Neural crest cell (in vitro differentiated cells): ENCODE data around the gene RUNX2. TPM values are rescaled to one million over a fixed set of nuclear protein-coding genes. Genes with fewer than 3 reads are reported as not detected.
A peak's percentile ranks its signal among the peaks of the same experiment; 100 is the strongest.

Source experiments
- DNase-seq: peaks from one replicate; pipeline ENCODE4 v3.0.0; 2021; ENCODE audit warnings: low read depth, mixed read lengths, low spot score
- H3K27ac Mint-ChIP-seq: one replicate; pipeline ENCODE4 v1.8.0; 2021; ENCODE audit warnings: mild to moderate bottlenecking, mixed read lengths; ENCODE audit not compliant: unreplicated experiment
- H3K27me3 Mint-ChIP-seq: 2 replicates; pipeline ENCODE4 v1.8.0; 2021; ENCODE audit warnings: low read depth, mild to moderate bottlenecking, mixed read lengths
- H3K36me3 Mint-ChIP-seq: 2 replicates; pipeline ENCODE4 v1.8.0; 2021; ENCODE audit warnings: low read depth, mild to moderate bottlenecking, mixed read lengths
- H3K4me1 Mint-ChIP-seq: 2 replicates; pipeline ENCODE4 v1.8.0; 2021; ENCODE audit warnings: mixed read lengths
- H3K4me3 Mint-ChIP-seq: one replicate; pipeline ENCODE4 v1.8.0; 2021; ENCODE audit warnings: mild to moderate bottlenecking, mixed read lengths
- H3K9me3 Mint-ChIP-seq: 2 replicates; pipeline ENCODE4 v1.8.0; 2021; ENCODE audit warnings: mixed read lengths
- CTCF ChIP-seq: fragments of 200-600 bp; sonication (generic); conservative IDR thresholded peaks from 2 replicates; pipeline ENCODE4 v1.5.0; 2021; ENCODE audit warnings: antibody characterized with exemption, mild to moderate bottlenecking
- total RNA-seq: library from RNA; stranded (reverse); gene quantifications from 2 replicates; pipeline ENCODE4 v1.2.1, GENCODE V29; 2021

The RUNX2 gene
- total RNA-seq, 1 donor from 2014 or later, result 0.16 TPM

- Mint-ChIP-seq H3K4me3 (no peak overlapping the region), H3K36me3 (peaks cover 25% of the 10 kb centered on the region), H3K4me1 (no peaks in the 10 kb centered on the region), H3K27me3 (no peaks in the 10 kb centered on the region), H3K27ac (no peak overlapping the region), H3K9me3 (peaks cover 16% of the 10 kb centered on the region)
- no peak for DNase-seq
- TF ChIP-seq CTCF, result no peak
These were observed 22.6 kb upstream of the RUNX2 start for GRCh38 chr6:45305546-45305945.

DNA sequence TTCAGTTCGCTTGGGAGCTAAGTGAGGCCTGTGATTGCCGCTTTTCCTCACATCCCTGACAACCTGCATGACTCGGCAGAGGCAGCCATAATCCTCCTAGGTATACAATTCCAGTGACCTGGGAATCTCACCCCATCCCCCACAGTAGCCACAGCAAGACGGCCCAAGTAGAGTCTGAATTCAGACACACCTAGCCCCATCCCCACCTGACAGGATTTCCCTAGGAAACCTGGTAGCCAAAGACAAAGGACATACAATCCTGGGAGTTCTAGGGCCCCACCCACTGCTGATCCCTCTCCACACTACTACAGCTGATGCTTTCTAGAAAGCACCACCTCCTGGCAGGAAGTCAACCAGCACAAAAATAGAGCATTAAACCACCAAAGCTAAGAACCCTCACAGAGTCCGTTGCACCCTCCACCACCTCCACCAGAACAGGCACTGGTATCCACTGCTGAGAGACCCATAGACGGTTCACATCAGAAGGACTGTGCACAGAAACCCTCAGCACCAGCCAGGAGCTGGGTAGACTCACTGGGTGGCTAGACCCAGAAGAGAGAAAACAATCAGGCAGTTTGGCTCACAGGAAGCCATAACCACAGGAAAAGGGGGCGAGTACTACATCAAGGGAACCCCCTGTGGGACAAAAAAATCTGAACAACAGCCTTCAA is 17.9 kb upstream of the RUNX2 start:
- H3K27me3 Mint-ChIP-seq, result no peaks in the 10 kb centered on the region
- H3K36me3 Mint-ChIP-seq, result peaks cover 40% of the 10 kb centered on the region
- H3K27ac Mint-ChIP-seq, result peak overlapping the region; percentile 76
- peaks cover 22% of the 10 kb centered on the region for H3K9me3 Mint-ChIP-seq
- H3K4me3 Mint-ChIP-seq, result no peak overlapping the region
- no peak for DNase-seq
- no peak for TF ChIP-seq CTCF
- no peaks in the 10 kb centered on the region for H3K4me1 Mint-ChIP-seq

GRCh38 chr6:45314146-45314545 is 14.0 kb upstream of the RUNX2 start:
- Mint-ChIP-seq H3K4me3 (no peak overlapping the region), H3K4me1 (no peaks in the 10 kb centered on the region), H3K27me3 (no peaks in the 10 kb centered on the region), H3K9me3 (peaks cover 18% of the 10 kb centered on the region), H3K36me3 (peaks cover 35% of the 10 kb centered on the region), H3K27ac (peak overlapping the region; percentile 38)
- DNase-seq, result no peak
- TF ChIP-seq CTCF, result no peak

DNA sequence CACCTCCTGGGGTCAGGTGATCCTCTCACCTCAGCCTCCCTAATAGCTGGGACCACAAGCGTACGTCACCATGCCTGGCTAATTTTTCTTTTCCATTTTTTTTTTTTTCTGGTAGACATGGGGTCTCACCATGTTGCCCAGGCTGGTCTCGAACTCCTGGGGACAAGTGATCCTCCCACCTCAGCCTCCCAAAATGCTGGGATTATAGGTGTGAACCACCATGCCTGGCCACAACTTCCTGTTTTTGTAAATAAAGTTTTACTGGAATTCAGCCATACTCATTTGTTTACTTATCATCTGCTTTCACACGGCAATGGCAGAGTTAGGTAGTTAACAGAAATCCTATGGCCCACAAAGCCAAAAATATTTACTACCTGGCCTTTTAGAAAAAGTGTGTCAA is 7.8 kb upstream of the RUNX2 start:
- Mint-ChIP-seq H3K4me1 (no peaks in the 10 kb centered on the region), H3K27ac (no peak overlapping the region), H3K9me3 (peaks cover 10% of the 10 kb centered on the region), H3K36me3 (peaks cover 15% of the 10 kb centered on the region), H3K27me3 (no peaks in the 10 kb centered on the region), H3K4me3 (no peak overlapping the region)
- no peak for DNase-seq
- no peak for TF ChIP-seq CTCF

DNA sequence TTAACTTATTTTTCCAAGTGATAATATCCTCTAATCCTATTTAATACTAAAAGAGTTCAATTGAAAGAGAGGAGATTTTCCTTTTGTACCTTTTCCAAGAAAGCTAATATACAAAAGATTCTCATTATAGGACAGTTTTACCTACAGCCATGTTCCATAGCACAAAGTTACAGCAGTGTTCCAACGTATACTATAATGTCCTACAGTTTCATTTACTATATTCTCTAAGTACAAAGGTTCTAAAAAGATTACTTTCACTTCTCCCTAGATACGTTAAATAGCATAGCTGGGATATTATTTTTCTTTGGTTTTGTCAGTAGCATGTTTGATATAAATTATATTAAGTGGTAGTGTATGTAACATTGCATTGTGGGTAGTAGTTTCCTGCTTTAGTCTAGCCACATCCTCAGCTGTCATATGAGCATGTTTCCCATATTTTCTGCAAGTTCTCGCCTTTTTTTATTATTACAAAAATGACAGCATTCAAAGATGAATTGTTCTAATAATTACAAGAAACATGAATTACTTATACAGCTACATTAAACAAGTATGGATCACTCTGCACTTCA is 4.4 kb upstream of the RUNX2 start:
- H3K36me3 Mint-ChIP-seq, result no peaks in the 10 kb centered on the region
- H3K4me1 Mint-ChIP-seq, result no peaks in the 10 kb centered on the region
- TF ChIP-seq CTCF, result no peak
- H3K9me3 Mint-ChIP-seq, result no peaks in the 10 kb centered on the region
- H3K27me3 Mint-ChIP-seq, result no peaks in the 10 kb centered on the region
- H3K27ac Mint-ChIP-seq, result no peak overlapping the region
- no peak overlapping the region for H3K4me3 Mint-ChIP-seq
- DNase-seq, result no peak
